ENCODE results near the gene OPRL1.

- TF ChIP-seq CTCF (IDR thresholded peaks at IDR 0.05) (no peak), POLR2A (IDR thresholded peaks at IDR 0.05) (no peak)
These were observed 51.5 kb downstream of the OPRL1 start for GRCh38 chr20:64131406-64131805.

Data from tibial nerve (tissue), 3 donors.